Measurements from ENCODE around the gene TMEM39A.

TMEM39A gene

GRCh38 chr3:119444590-119444989 lies 18.8 kb downstream of the TMEM39A start:
- DNase-seq: no peak

GRCh38 chr3:119443179-119443578 lies 20.2 kb downstream of the TMEM39A start:
- DNase-seq: no peak

GRCh38 chr3:119437691-119438258 lies 25.6 kb downstream of the TMEM39A start:
- no peak for DNase-seq

GRCh38 chr3:119436977-119437376 lies 26.4 kb downstream of the TMEM39A start:
- no peak for DNase-seq

- no peak for DNase-seq
These were observed 28.7 kb downstream of the TMEM39A start for GRCh38 chr3:119434703-119435102.

GRCh38 chr3:119433613-119434325 lies 29.6 kb downstream of the TMEM39A start:
- no peak for DNase-seq

- no peak for DNase-seq
These were observed 34.9 kb downstream of the TMEM39A start for GRCh38 chr3:119428538-119428937.

- no peak for DNase-seq
These were observed 35.7 kb downstream of the TMEM39A start for GRCh38 chr3:119427669-119428068.

- no peak for DNase-seq
These were observed 43.2 kb downstream of the TMEM39A start for GRCh38 chr3:119420196-119420595.

GRCh38 chr3:119418641-119419040 lies 44.8 kb downstream of the TMEM39A start:
- DNase-seq: no peak

- no peak for DNase-seq
These were observed 45.5 kb downstream of the TMEM39A start for GRCh38 chr3:119417771-119418512.

- DNase-seq: no peak
These were observed 46.5 kb downstream of the TMEM39A start for GRCh38 chr3:119416873-119417272.

GRCh38 chr3:119413603-119414280 lies 49.7 kb downstream of the TMEM39A start:
- DNase-seq: no peak

- no peak for DNase-seq
These were observed 53.6 kb downstream of the TMEM39A start for GRCh38 chr3:119409844-119410243.

- DNase-seq: no peak
These were observed 55.0 kb downstream of the TMEM39A start for GRCh38 chr3:119408243-119408950.

GRCh38 chr3:119405315-119405714 lies 58.1 kb downstream of the TMEM39A start:
- DNase-seq: no peak

GRCh38 chr3:119403201-119403600 lies 60.2 kb downstream of the TMEM39A start:
- no peak for DNase-seq

- DNase-seq: no peak
These were observed 60.6 kb downstream of the TMEM39A start for GRCh38 chr3:119402791-119403190.

GRCh38 chr3:119401503-119402440 lies 61.6 kb downstream of the TMEM39A start:
- no peak for DNase-seq

GRCh38 chr3:119401069-119401468 lies 62.3 kb downstream of the TMEM39A start:
- no peak for DNase-seq

- no peak for DNase-seq
These were observed 62.9 kb downstream of the TMEM39A start for GRCh38 chr3:119400466-119400865.

- DNase-seq: no peak
These were observed 66.5 kb downstream of the TMEM39A start for GRCh38 chr3:119396870-119397269.

All from NCI-H2107 (cell line).